ENCODE results near the gene KLK10.

KLK10 gene, protein sequence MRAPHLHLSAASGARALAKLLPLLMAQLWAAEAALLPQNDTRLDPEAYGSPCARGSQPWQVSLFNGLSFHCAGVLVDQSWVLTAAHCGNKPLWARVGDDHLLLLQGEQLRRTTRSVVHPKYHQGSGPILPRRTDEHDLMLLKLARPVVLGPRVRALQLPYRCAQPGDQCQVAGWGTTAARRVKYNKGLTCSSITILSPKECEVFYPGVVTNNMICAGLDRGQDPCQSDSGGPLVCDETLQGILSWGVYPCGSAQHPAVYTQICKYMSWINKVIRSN

GRCh38 chr19:51019544-51019925 lies at the start of gene KLK10:
Gene KLK10 (minus strand): TSS chr19:51019709. CDS start chr19:51019130, 579 bp downstream.
- DNase-seq = no peak

DNA sequence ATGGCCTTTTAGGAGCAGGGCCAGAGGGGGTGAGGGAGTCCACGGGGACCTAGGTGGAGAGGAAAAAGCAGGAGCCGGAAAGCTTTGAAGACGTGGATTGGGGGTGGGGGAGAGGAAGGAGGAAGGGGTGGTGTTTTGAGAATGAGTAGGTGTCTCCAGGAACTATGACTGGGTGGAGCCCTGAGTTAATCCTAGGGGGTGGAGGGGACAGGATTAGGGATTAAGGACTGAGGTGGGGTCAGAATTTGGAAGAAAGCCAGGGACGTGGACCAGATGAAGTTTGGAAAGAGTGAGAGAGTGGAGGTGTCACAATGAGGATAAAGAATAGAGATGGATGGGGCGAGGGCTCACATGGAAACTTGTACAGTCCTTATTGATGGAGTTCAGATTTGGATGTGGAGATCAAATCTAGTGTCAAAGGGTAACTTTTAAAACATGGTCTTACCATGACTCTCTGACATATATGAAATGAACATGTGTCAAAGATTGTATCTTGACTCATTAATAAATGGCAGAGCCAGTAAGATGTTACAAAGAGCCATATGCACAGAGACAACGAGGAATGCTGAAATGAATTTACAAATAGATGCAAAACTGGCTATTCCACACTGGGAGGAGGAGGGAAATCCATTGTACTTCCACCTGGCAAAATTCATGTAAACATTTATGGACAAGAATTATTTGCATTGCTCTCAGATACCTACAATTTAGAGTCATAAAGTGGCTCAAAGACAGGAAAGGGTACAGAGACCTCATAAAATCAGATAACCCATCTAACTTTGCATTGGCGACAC lies 47.1 kb upstream of the KLK10 start:
- no peak for DNase-seq

- no peak for DNase-seq
Observed at GRCh38 chr19:51065221-51065960, 45.9 kb upstream of the KLK10 start.

- no peak for DNase-seq
Observed at GRCh38 chr19:51064534-51065220, 45.2 kb upstream of the KLK10 start, which contains the start of gene KLK13. Gene KLK13 (minus strand): TSS chr19:51065092. CDS start chr19:51065067, 25 bp downstream.

- no peak for DNase-seq
Observed at GRCh38 chr19:51063664-51064063, 44.2 kb upstream of the KLK10 start.

DNA sequence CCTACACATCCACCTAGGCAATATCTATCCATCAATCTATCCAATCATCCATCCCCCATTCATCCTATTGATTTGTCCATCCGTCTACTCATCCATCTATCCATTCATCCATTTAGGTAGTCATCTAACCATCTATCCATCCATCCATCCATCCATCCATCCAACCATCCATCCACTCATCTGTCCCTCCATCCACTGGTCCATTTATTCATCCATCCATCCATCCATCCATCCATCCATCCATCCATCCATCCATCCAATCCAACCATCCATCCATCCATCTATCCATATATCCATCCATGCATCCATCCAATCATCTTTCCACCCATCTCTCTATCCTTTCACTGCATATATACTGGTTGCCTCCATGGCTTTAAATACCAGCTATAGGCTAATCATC lies 41.5 kb upstream of the KLK10 start:
- DNase-seq = no peak

DNA sequence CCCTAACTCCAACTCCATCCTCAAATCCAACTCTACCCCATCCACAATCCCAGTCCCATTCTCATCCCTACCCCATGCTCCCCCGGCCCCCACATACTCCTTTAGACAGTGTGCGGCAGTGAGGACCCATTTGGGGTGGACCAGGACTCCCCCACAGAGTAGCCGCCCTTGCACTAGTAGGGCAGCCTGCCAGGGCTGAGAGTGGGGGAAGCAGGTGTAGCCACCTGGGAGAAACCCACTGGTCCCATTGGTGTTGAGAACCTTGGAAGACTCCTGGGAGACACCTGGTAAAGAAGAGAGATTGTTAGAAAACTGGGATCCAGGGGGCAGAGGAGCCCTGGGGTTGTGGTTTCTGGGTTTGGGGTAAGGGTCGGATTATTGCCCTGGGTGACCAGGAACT lies 40.8 kb upstream of the KLK10 start:
- DNase-seq = no peak

DNA sequence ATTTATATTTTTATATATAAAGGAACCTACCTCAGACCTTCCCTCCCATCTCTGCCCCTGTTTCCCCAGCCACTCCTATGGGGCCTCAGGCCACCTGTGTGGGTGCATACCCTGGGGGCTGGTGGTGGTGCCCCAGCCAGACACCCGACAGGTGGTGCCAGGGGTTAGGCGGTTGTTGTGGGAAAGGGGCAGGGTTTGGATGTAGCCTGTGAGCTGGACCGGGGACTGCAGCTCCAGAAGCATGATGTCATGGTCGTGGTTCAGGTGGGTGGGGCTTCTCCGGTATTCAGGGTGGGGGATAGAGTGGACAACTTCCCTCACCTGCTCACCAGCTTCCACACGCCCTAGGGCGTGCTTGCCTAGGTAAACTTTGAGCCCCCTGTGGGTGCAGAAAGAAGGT lies 40.2 kb upstream of the KLK10 start:
- no peak for DNase-seq

- DNase-seq = no peak
Observed at GRCh38 chr19:51055866-51056265, 36.4 kb upstream of the KLK10 start.

DNA sequence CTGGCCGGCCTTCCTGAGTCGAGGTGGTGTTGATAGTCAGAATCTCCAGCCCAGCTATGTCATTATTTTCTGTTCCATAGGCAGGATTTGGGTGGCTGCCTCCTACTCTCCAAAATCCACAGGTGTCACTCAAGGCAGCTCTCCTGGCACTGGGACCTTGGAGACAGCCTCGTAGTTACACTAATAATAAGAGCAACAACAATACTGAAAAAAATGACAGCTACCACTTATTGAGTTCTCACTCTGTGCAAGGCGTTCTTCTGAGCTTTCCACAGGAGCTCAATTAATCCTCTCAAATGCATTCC lies 27.5 kb upstream of the KLK10 start:
- DNase-seq = no peak

GRCh38 chr19:51044327-51044726 lies 24.8 kb upstream of the KLK10 start:
- no peak for DNase-seq

- DNase-seq = no peak
Observed at GRCh38 chr19:51043497-51043896, 24.0 kb upstream of the KLK10 start.

DNA sequence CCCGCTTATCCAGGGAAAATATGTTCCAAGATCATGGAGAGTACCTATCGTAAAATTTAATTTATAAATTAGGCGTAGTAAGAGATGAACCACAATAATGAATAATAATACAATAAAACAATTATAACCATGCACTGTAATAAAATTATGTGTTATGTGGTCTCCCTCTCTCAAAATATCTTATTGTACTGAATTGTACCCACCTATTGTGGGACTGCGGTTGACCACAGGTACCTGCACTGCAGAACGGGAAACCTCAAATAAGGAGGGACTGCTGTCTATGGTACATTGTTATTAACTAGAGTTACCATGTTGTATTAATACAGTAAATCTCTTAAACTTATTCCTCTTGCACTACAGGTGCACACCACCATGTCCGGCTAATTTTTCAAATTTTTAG lies 20.6 kb upstream of the KLK10 start:
- no peak for DNase-seq

GRCh38 chr19:51036519-51036918 lies 17.0 kb upstream of the KLK10 start:
- DNase-seq = no peak

- DNase-seq = no peak
Observed at GRCh38 chr19:51034704-51035103, 15.2 kb upstream of the KLK10 start, which contains the start of gene KLK12. Gene KLK12 (minus strand): TSS chr19:51035002. CDS start chr19:51034621, 381 bp downstream.

DNA sequence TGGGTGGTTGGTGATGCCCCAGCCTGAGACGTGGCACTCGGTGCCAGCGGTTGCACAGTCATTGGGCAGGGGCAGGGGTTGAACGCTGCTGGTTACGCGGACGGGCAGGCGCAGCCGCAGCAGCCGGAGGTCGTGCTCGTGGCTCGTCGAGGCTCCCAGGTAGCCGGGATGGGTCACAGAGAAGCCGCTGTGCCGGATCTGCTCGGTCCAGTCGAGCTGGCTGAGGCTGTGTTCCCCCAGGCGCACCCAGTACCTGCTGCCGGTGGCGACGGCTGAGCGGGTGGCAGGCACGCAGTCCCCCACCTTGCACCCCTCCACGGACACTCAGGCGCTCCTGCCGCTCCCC lies 12.3 kb upstream of the KLK10 start:
- DNase-seq = no peak

- no peak for DNase-seq
Observed at GRCh38 chr19:51031220-51031879, 11.8 kb upstream of the KLK10 start.

DNA sequence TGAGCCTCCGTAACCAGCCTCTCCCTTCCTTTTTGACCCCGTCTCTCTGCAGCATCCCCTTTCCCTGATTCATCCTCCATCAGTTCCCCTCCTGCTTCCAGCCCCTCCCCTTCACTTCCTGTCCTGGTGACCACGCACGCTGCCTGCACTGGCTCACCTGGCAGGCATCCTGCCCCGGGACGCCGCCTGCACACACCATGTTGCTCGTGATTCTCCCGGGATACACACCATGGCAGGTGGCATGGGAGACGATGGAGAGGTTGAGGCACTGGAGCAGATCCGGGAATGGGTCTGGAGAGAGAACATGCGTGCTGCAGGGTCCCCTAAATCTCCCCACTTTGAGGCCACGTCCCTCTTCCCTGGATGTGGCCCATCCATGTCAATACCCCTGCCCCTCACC lies 11.1 kb upstream of the KLK10 start:
- no peak for DNase-seq

DNA sequence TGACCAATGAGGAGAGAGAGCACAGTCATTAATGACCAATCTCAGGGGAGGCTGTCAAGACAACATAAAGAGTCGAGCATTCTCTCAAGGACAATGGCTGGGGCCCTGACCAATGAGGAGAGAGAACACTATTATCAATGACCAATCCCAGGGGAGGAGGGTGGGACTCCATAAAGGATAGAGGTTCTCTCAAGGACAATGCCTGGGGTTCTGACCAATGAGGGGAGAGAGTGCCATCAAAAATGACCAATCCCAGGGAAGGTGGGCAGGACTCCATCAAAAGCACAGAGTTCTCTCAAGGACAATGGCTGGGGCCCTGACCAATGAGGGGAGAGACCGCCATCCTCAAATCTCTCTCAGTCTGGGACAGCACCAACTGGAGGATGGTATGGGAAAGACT lies 10.2 kb upstream of the KLK10 start:
- no peak for DNase-seq

DNA sequence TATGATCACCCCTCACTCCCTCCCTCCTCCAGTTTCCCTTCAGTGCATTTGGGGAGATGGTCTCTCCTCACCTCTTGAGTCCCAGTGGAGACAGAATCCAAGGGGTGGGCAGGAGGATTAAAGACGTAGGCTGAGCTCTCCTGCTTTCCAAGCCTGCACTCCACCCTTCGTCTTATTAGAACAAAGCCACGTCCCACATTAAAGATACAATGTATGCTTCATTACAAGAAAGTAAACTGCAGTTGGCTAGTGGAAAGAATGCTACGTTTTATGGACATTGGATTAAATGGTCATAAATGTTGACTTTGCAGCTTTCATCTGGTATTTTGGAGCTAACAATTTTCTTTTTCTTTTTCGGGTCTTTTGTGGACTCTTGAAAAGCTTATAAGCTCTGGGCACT lies 8.4 kb upstream of the KLK10 start:
- no peak for DNase-seq

DNA sequence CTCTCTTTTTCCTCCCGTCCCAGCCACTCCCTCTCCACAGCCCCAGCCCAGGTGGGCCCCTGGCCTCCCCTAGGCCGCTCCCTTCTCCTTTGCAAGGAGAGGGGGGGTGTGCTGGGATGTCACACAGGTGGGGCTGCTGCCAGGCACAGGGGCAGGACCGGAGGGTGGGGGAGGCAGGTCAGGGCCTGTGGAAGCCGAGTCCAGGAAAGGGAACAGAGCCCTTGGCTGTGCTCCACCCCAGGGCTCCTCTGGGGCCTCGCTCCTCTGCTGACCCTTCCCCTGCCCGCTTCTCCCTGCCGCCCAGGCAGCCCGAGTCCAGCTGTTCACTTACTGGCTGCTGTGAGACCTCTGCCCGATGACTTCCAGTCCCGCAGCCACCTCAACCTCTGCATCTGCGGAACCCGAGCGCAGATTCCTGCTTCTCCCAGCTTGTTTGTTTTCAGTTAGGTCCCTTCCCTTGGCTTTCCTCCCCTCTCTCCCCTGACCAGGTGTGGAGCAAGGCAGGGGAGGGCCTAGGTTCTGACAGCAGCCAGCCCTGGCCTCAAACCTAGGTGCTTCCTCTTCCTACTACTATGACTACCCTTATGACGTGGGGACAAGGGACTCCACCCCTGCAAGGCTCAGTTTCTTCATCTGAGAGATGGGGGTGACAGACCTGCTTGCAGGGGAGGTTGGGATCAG lies 7.8 kb upstream of the KLK10 start:
- no peak for DNase-seq

DNA sequence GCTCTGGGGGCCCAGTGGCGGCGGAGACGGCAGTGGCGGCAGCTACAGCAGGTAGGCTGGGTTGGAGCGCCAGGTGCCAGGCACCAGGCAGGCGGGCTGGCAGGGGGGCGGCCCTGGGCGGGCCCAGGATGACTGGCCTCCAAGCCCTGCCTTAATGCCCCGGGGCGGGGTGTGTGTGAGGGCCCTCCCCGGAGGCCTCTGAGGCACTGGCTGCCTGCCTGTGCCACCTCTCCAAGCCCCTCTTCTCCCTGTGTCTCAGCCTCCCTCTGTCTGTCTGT lies 7.0 kb upstream of the KLK10 start, which contains the start of gene KLK11:
Gene KLK11 (minus strand): TSS at position 63 of the 278 bp plus-strand sequence. CDS start 985 bp downstream, outside the sequence.
- no peak for DNase-seq
